ENCODE data around the gene NTRK3.

- TF ChIP-seq CTCF (IDR thresholded peaks at IDR 0.05; ENCODE audit: low read depth, low read length, poor library complexity, severe bottlenecking) (no peak), EZH2phosphoT487 (IDR thresholded peaks at IDR 0.05; ENCODE audit: borderline replicate concordance, low read length) (no peak)
Measured at GRCh38 chr15:88247914-88248313, 8.6 kb downstream of the NTRK3 start.
